ENCODE results near the gene VKORC1L1.
"Not testable (repeated sequence)": the region's sequence is repeated elsewhere in the genome, so short reads cannot be mapped to it uniquely, and the experiment has no call there.

Gene VKORC1L1

GRCh38 chr7:65885533-65885932 is 12.7 kb downstream of the VKORC1L1 start:
- not testable (repeated sequence) for H3K4me3 ChIP-seq (ENCODE audit: low read depth, low read length); H3K4me1 ChIP-seq (ENCODE audit: control insufficient read depth, insufficient read depth, low read length); H3K36me3 ChIP-seq (ENCODE audit: control insufficient read depth, insufficient read depth, low read length); H3K27me3 ChIP-seq (ENCODE audit: control insufficient read depth, insufficient read depth, low read length); H3K9me3 ChIP-seq (ENCODE audit: control insufficient read depth, insufficient read depth, low read depth, low read length); H3K9ac ChIP-seq (ENCODE audit: low read length); H3K27ac ChIP-seq (ENCODE audit: low read depth, low read length)

- not testable (repeated sequence) for H3K4me1 ChIP-seq (ENCODE audit: control insufficient read depth, insufficient read depth, low read length); H3K27me3 ChIP-seq (ENCODE audit: control insufficient read depth, insufficient read depth, low read length); H3K9ac ChIP-seq (ENCODE audit: low read length); H3K9me3 ChIP-seq (ENCODE audit: control insufficient read depth, insufficient read depth, low read depth, low read length); H3K36me3 ChIP-seq (ENCODE audit: control insufficient read depth, insufficient read depth, low read length); H3K4me3 ChIP-seq (ENCODE audit: low read depth, low read length); H3K27ac ChIP-seq (ENCODE audit: low read depth, low read length)
Measured at GRCh38 chr7:65888434-65889156, 15.7 kb downstream of the VKORC1L1 start.

- not testable (repeated sequence) for H3K4me1 ChIP-seq (ENCODE audit: control insufficient read depth, insufficient read depth, low read length); H3K36me3 ChIP-seq (ENCODE audit: control insufficient read depth, insufficient read depth, low read length); H3K9me3 ChIP-seq (ENCODE audit: control insufficient read depth, insufficient read depth, low read depth, low read length); H3K9ac ChIP-seq (ENCODE audit: low read length); H3K4me3 ChIP-seq (ENCODE audit: low read depth, low read length); H3K27ac ChIP-seq (ENCODE audit: low read depth, low read length); H3K27me3 ChIP-seq (ENCODE audit: control insufficient read depth, insufficient read depth, low read length)
Measured at GRCh38 chr7:65889722-65890121, 16.8 kb downstream of the VKORC1L1 start.

- no peaks in the 10 kb centered on the region for H3K27me3 ChIP-seq (ENCODE audit: control insufficient read depth, insufficient read depth, low read length)
- H3K4me3 ChIP-seq (ENCODE audit: low read depth, low read length): no peak overlapping the region
- 0 out of 2 replicates have a peak, but pooled peaks cover 4% of the 10 kb centered on the region for H3K36me3 ChIP-seq (ENCODE audit: control insufficient read depth, insufficient read depth, low read length)
- no peak overlapping the region for H3K9ac ChIP-seq (ENCODE audit: low read length)
- no peaks in the 10 kb centered on the region for H3K4me1 ChIP-seq (ENCODE audit: control insufficient read depth, insufficient read depth, low read length)
- no peak overlapping the region for H3K27ac ChIP-seq (ENCODE audit: low read depth, low read length)
- H3K9me3 ChIP-seq (ENCODE audit: control insufficient read depth, insufficient read depth, low read depth, low read length): no peaks in the 10 kb centered on the region
Measured at GRCh38 chr7:65892161-65892560, 19.3 kb downstream of the VKORC1L1 start.

GRCh38 chr7:65892835-65893234 is 20.0 kb downstream of the VKORC1L1 start:
- no peak overlapping the region for H3K9ac ChIP-seq (ENCODE audit: low read length)
- H3K9me3 ChIP-seq (ENCODE audit: control insufficient read depth, insufficient read depth, low read depth, low read length): no peaks in the 10 kb centered on the region
- H3K27ac ChIP-seq (ENCODE audit: low read depth, low read length): no peak overlapping the region
- 0 out of 2 replicates have a peak, but pooled peaks cover 4% of the 10 kb centered on the region for H3K36me3 ChIP-seq (ENCODE audit: control insufficient read depth, insufficient read depth, low read length)
- H3K4me3 ChIP-seq (ENCODE audit: low read depth, low read length): no peak overlapping the region
- H3K27me3 ChIP-seq (ENCODE audit: control insufficient read depth, insufficient read depth, low read length): no peaks in the 10 kb centered on the region
- no peaks in the 10 kb centered on the region for H3K4me1 ChIP-seq (ENCODE audit: control insufficient read depth, insufficient read depth, low read length)

GRCh38 chr7:65896279-65896870 is 23.5 kb downstream of the VKORC1L1 start:
- Histone ChIP-seq H3K9ac (ENCODE audit: low read length) (no peak overlapping the region), H3K36me3 (ENCODE audit: control insufficient read depth, insufficient read depth, low read length) (peaks cover 6% of the 10 kb centered on the region; the same call in 1 of the 2 replicates), H3K27ac (ENCODE audit: low read depth, low read length) (no peak overlapping the region), H3K9me3 (ENCODE audit: control insufficient read depth, insufficient read depth, low read depth, low read length) (peaks cover 4% of the 10 kb centered on the region; the same call in 1 of the 2 replicates), H3K4me3 (ENCODE audit: low read depth, low read length) (no peak overlapping the region), H3K27me3 (ENCODE audit: control insufficient read depth, insufficient read depth, low read length) (no peaks in the 10 kb centered on the region), H3K4me1 (ENCODE audit: control insufficient read depth, insufficient read depth, low read length) (no peaks in the 10 kb centered on the region)

GRCh38 chr7:65897289-65897688 is 24.4 kb downstream of the VKORC1L1 start:
- H3K27ac ChIP-seq (ENCODE audit: low read depth, low read length); H3K9ac ChIP-seq (ENCODE audit: low read length); H3K36me3 ChIP-seq (ENCODE audit: control insufficient read depth, insufficient read depth, low read length); H3K4me1 ChIP-seq (ENCODE audit: control insufficient read depth, insufficient read depth, low read length); H3K9me3 ChIP-seq (ENCODE audit: control insufficient read depth, insufficient read depth, low read depth, low read length); H3K4me3 ChIP-seq (ENCODE audit: low read depth, low read length); H3K27me3 ChIP-seq (ENCODE audit: control insufficient read depth, insufficient read depth, low read length): not testable (repeated sequence)

GRCh38 chr7:65898677-65899447 is 26.0 kb downstream of the VKORC1L1 start:
- not testable (repeated sequence) for H3K9me3 ChIP-seq (ENCODE audit: control insufficient read depth, insufficient read depth, low read depth, low read length); H3K9ac ChIP-seq (ENCODE audit: low read length); H3K4me3 ChIP-seq (ENCODE audit: low read depth, low read length); H3K27me3 ChIP-seq (ENCODE audit: control insufficient read depth, insufficient read depth, low read length); H3K36me3 ChIP-seq (ENCODE audit: control insufficient read depth, insufficient read depth, low read length); H3K4me1 ChIP-seq (ENCODE audit: control insufficient read depth, insufficient read depth, low read length); H3K27ac ChIP-seq (ENCODE audit: low read depth, low read length)

- H3K27ac ChIP-seq (ENCODE audit: low read depth, low read length): no peak overlapping the region
- H3K4me1 ChIP-seq (ENCODE audit: control insufficient read depth, insufficient read depth, low read length): peaks cover 6% of the 10 kb centered on the region
- H3K4me3 ChIP-seq (ENCODE audit: low read depth, low read length): no peak overlapping the region
- H3K9me3 ChIP-seq (ENCODE audit: control insufficient read depth, insufficient read depth, low read depth, low read length): peaks cover 11% of the 10 kb centered on the region; the same call in 1 of the 2 replicates
- no peaks in the 10 kb centered on the region for H3K27me3 ChIP-seq (ENCODE audit: control insufficient read depth, insufficient read depth, low read length)
- H3K36me3 ChIP-seq (ENCODE audit: control insufficient read depth, insufficient read depth, low read length): peaks cover 2% of the 10 kb centered on the region; the same call in 1 of the 2 replicates
- no peak overlapping the region for H3K9ac ChIP-seq (ENCODE audit: low read length)
Measured at GRCh38 chr7:65902306-65902705, 29.4 kb downstream of the VKORC1L1 start.

GRCh38 chr7:65907501-65908198 is 34.8 kb downstream of the VKORC1L1 start:
- no peak overlapping the region for H3K9ac ChIP-seq (ENCODE audit: low read length)
- H3K4me3 ChIP-seq (ENCODE audit: low read depth, low read length): no peak overlapping the region
- no peaks in the 10 kb centered on the region for H3K36me3 ChIP-seq (ENCODE audit: control insufficient read depth, insufficient read depth, low read length)
- peaks cover 17% of the 10 kb centered on the region for H3K4me1 ChIP-seq (ENCODE audit: control insufficient read depth, insufficient read depth, low read length)
- H3K27ac ChIP-seq (ENCODE audit: low read depth, low read length): no peak overlapping the region
- H3K9me3 ChIP-seq (ENCODE audit: control insufficient read depth, insufficient read depth, low read depth, low read length): peaks cover 7% of the 10 kb centered on the region; the same call in 1 of the 2 replicates
- H3K27me3 ChIP-seq (ENCODE audit: control insufficient read depth, insufficient read depth, low read length): no peaks in the 10 kb centered on the region

Data from HUES6 (cell line).